ENCODE results near the gene DLEC1. TPM values are rescaled to one million over a fixed set of nuclear protein-coding genes. Genes with fewer than 3 reads are reported as not detected.

Gene DLEC1
- total RNA-seq, 1 donor from 2014 or later = 0.54 TPM

GRCh38 chr3:38143511-38143910, 104.5 kb downstream of the DLEC1 start:
- DNase-seq (ENCODE audit: low read depth) = no peak
- peaks cover 12% of the 10 kb centered on the region for H3K4me1 ChIP-seq (ENCODE audit: insufficient read depth, low read length)
- H3K9me3 ChIP-seq (ENCODE audit: insufficient read depth, low read depth, low read length) = no peaks in the 10 kb centered on the region
- TF ChIP-seq EZH2 (IDR thresholded peaks at IDR 0.05; ENCODE audit: insufficient read depth, low read length) (no peak), CTCF (IDR thresholded peaks at IDR 0.05; ENCODE audit: insufficient read depth, low read depth, low read length) (no peak)
- H4K20me1 ChIP-seq (ENCODE audit: insufficient read depth, low read length) = peaks cover 6% of the 10 kb centered on the region
- H3K9ac ChIP-seq (ENCODE audit: low read length) = no peak overlapping the region
- no peak overlapping the region for H2AFZ ChIP-seq (ENCODE audit: low read depth, low read length)
- H3K36me3 ChIP-seq (ENCODE audit: insufficient read depth, low read length) = no peaks in the 10 kb centered on the region
- no peak overlapping the region for H3K4me3 ChIP-seq (ENCODE audit: insufficient read depth, low read depth, low read length)
- no peak overlapping the region for H3K27ac ChIP-seq (ENCODE audit: low read depth, low read length)
- H3K9me3 Mint-ChIP-seq (ENCODE audit: unreplicated experiment) = peaks cover 3% of the 10 kb centered on the region
- H3K36me3 Mint-ChIP-seq (ENCODE audit: low read depth, unreplicated experiment) = peaks cover 18% of the 10 kb centered on the region
- peaks cover 19% of the 10 kb centered on the region for H3K79me2 ChIP-seq (ENCODE audit: insufficient read depth, low read length)
- H3K4me1 Mint-ChIP-seq (ENCODE audit: low read depth, unreplicated experiment) = peaks cover 16% of the 10 kb centered on the region
- no peak overlapping the region for H3K4me2 ChIP-seq (ENCODE audit: low read length)
- no peak overlapping the region for H3K4me3 Mint-ChIP-seq (ENCODE audit: unreplicated experiment)
- no peak overlapping the region for H3K27ac Mint-ChIP-seq (ENCODE audit: unreplicated experiment)
- H3K27me3 ChIP-seq (ENCODE audit: insufficient read depth, low read length) = no peaks in the 10 kb centered on the region
- H3K27me3 Mint-ChIP-seq (ENCODE audit: low read depth, unreplicated experiment) = no peaks in the 10 kb centered on the region
- FAIRE-seq = no peak

- Histone ChIP-seq H3K9me3 (ENCODE audit: insufficient read depth, low read depth, low read length) (no peaks in the 10 kb centered on the region), H3K27ac (ENCODE audit: low read depth, low read length) (no peak overlapping the region), H3K4me3 (ENCODE audit: insufficient read depth, low read depth, low read length) (no peak overlapping the region), H2AFZ (ENCODE audit: low read depth, low read length) (no peak overlapping the region), H3K27me3 (ENCODE audit: insufficient read depth, low read length) (no peaks in the 10 kb centered on the region), H3K36me3 (ENCODE audit: insufficient read depth, low read length) (no peaks in the 10 kb centered on the region), H4K20me1 (ENCODE audit: insufficient read depth, low read length) (no peaks in the 10 kb centered on the region), H3K4me1 (ENCODE audit: insufficient read depth, low read length) (peaks cover 2% of the 10 kb centered on the region), H3K9ac (ENCODE audit: low read length) (no peak overlapping the region), H3K4me2 (ENCODE audit: low read length) (no peak overlapping the region), H3K79me2 (ENCODE audit: insufficient read depth, low read length) (no peaks in the 10 kb centered on the region)
- FAIRE-seq = no peak
- peaks cover 6% of the 10 kb centered on the region for H3K4me1 Mint-ChIP-seq (ENCODE audit: low read depth, unreplicated experiment)
- no peak overlapping the region for H3K4me3 Mint-ChIP-seq (ENCODE audit: unreplicated experiment)
- H3K36me3 Mint-ChIP-seq (ENCODE audit: low read depth, unreplicated experiment) = peaks cover 11% of the 10 kb centered on the region
- TF ChIP-seq CTCF (IDR thresholded peaks at IDR 0.05; ENCODE audit: insufficient read depth, low read depth, low read length) (no peak), EZH2 (IDR thresholded peaks at IDR 0.05; ENCODE audit: insufficient read depth, low read length) (no peak)
- H3K9me3 Mint-ChIP-seq (ENCODE audit: unreplicated experiment) = peaks cover 3% of the 10 kb centered on the region
- no peaks in the 10 kb centered on the region for H3K27me3 Mint-ChIP-seq (ENCODE audit: low read depth, unreplicated experiment)
- H3K27ac Mint-ChIP-seq (ENCODE audit: unreplicated experiment) = no peak overlapping the region
- DNase-seq (ENCODE audit: low read depth) = no peak
Observed at GRCh38 chr3:38146504-38146903, 107.5 kb downstream of the DLEC1 start.

- no peak overlapping the region for H3K27ac Mint-ChIP-seq (ENCODE audit: unreplicated experiment)
Observed at GRCh38 chr3:38147421-38147820, 108.4 kb downstream of the DLEC1 start.

More at GRCh38 chr3:38147421-38147820, 108.4 kb downstream of the DLEC1 start:
- H3K36me3 ChIP-seq (ENCODE audit: insufficient read depth, low read length) = no peaks in the 10 kb centered on the region
- H3K9ac ChIP-seq (ENCODE audit: low read length) = no peak overlapping the region
- DNase-seq (ENCODE audit: low read depth) (no peak), FAIRE-seq (no peak)
- H3K36me3 Mint-ChIP-seq (ENCODE audit: low read depth, unreplicated experiment) = peaks cover 2% of the 10 kb centered on the region
- H3K4me3 ChIP-seq (ENCODE audit: insufficient read depth, low read depth, low read length) = no peak overlapping the region
- TF ChIP-seq EZH2 (IDR thresholded peaks at IDR 0.05; ENCODE audit: insufficient read depth, low read length) = no peak
- no peak for TF ChIP-seq CTCF (IDR thresholded peaks at IDR 0.05; ENCODE audit: insufficient read depth, low read depth, low read length)
- H3K4me1 Mint-ChIP-seq (ENCODE audit: low read depth, unreplicated experiment) = no peaks in the 10 kb centered on the region
- no peak overlapping the region for H3K4me2 ChIP-seq (ENCODE audit: low read length)
- H3K4me1 ChIP-seq (ENCODE audit: insufficient read depth, low read length) = peaks cover 7% of the 10 kb centered on the region
- no peaks in the 10 kb centered on the region for H4K20me1 ChIP-seq (ENCODE audit: insufficient read depth, low read length)
- no peaks in the 10 kb centered on the region for H3K27me3 ChIP-seq (ENCODE audit: insufficient read depth, low read length)
- H3K9me3 Mint-ChIP-seq (ENCODE audit: unreplicated experiment) = peaks cover 3% of the 10 kb centered on the region
- H3K27me3 Mint-ChIP-seq (ENCODE audit: low read depth, unreplicated experiment) = no peaks in the 10 kb centered on the region
- no peak overlapping the region for H3K4me3 Mint-ChIP-seq (ENCODE audit: unreplicated experiment)
- H2AFZ ChIP-seq (ENCODE audit: low read depth, low read length) = no peak overlapping the region
- H3K27ac ChIP-seq (ENCODE audit: low read depth, low read length) = no peak overlapping the region
- no peaks in the 10 kb centered on the region for H3K79me2 ChIP-seq (ENCODE audit: insufficient read depth, low read length)
- no peaks in the 10 kb centered on the region for H3K9me3 ChIP-seq (ENCODE audit: insufficient read depth, low read depth, low read length)
